Hematopoietic multipotent progenitor cell treated with erythropoietin and hydrocortisone succinate and interleukin-3 and kit ligand, for 6 days (in vitro differentiated cells): ENCODE results near the gene COL6A2.

ENCODE experiments used
- DNase-seq: peaks from one replicate; pipeline ENCODE4 v3.0.0-alpha.2; 2015

Gene COL6A2

DNA sequence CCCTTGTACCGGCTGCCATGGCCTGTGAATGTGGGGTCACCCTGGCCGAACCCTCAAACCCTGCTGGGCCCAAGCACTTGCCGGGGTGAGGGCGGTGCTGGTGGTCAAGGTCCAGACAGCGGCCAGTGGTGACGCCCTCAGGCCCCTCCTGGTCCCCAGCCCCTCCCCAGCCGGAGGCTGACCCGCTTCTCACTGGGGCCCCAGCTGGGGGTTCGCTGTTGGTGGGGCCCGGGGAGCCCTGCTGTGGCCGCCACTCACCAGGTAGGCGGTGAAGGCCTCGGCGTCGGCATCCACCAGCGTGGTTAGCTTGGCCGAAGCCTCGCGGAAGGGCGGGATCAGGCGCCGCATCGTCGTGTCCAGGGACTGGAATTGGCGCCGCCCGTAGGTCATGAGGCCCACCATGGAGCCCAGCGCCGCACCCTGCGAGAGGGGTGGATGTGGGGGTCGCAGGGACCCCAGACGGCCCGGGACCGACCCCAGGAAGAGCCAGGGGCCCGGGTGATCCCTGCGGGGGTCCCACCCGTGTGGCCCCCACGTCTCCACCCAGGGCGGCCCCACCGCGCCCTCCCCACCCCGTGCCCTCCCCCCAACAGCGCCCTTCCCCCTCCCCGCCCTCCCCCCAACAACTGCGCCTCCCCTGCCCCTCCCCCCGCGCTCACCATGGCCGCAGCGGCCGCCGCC is 47.4 kb downstream of the COL6A2 start:
- DNase-seq, result no peak

GRCh38 chr21:46145840-46146691 is 48.2 kb downstream of the COL6A2 start:
- DNase-seq, result no peak

GRCh38 chr21:46146856-46147255 is 48.9 kb downstream of the COL6A2 start:
- DNase-seq, result no peak

- peak; percentile 75 for DNase-seq
Observed at GRCh38 chr21:46147429-46147828, 49.5 kb downstream of the COL6A2 start.

- DNase-seq, result no peak
Observed at GRCh38 chr21:46148106-46148505, 50.2 kb downstream of the COL6A2 start.

GRCh38 chr21:46149205-46149901 is 51.4 kb downstream of the COL6A2 start:
- no peak for DNase-seq

- DNase-seq, result no peak
Observed at GRCh38 chr21:46150073-46150472, 52.2 kb downstream of the COL6A2 start.

GRCh38 chr21:46150491-46151121 is 52.7 kb downstream of the COL6A2 start:
- no peak for DNase-seq

DNA sequence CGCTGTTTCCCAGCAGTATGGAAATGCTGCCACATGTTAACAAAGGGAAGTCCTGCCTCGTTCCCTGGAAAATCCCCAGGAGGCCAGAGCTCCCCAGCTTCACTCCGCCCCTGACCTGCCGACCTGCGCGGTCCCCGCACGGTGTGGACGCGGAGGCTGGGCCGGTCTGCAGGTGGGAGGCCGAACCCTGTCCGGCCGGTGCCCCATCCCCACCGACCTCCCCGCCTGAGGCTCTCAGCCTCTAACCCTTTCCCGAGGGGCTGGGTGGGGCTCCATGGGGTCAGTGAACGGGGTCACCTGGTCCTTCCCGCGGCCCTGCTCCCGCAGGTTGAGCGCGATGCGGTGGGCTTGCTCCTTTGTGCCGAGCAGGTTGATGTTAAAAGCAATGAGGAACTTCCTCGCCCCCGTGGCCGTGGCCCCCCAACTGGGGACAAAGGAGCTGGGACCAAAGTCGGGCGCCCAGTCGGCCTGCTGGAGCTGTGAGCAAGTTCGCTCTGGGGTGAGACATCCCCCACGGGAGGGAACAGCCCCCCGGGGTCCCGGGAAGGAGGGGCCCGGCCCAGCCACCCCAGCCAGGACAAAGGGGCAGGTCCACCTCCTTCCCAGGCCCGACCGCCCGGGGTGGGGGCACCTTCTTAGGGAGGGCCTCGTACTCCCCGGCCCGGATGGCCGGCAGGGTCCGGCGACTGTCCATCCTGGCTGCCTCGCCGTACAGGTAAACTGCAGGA is 53.5 kb downstream of the COL6A2 start:
- no peak for DNase-seq

- DNase-seq, result no peak
Observed at GRCh38 chr21:46151989-46152926, 54.3 kb downstream of the COL6A2 start.

GRCh38 chr21:46152927-46153246 is 55.0 kb downstream of the COL6A2 start:
- DNase-seq, result no peak

DNA sequence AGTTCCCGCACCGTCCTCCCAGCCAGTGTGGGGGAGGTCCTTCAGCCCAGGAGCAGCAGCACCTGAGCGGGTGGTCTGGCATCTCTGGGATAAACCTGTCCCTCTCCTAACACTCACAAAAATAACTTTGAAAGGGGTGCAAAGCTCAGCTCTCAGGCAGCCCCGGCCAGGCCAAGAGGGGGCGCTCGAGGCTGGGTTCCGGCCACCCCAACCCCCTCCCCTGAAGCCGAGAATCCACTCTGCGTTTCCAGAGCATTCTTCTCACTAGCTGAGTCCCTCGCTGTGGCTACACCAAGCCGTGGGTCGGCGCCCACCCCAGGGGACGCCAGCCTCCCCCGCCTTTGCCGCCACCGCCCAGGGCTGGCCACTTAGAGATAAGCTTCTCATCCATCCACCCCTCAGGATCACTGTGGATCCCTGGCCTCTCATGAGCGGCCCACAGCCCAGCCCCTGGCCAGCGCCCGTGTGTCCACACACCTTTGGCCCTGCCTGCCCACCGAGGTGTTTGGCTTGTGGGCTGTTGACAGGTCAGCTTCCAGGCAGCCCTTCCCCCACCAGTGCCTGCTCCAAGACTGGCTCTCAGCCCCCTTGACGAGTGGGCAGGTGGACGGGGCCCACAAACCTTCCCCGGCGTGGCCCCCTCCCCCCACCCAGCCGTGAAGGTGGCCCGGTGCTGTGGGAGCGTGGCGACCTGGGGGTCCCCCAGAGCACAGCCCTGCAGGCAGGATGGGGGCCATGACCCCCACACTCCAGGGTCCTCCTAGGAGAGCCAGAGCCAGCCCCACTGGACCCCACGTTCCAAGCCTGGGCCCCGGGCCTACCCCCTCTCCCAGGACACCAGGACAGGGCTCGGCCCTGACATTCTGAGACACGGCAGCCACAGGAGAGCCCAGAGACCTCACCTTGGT is 55.6 kb downstream of the COL6A2 start:
- DNase-seq, result peak; percentile 78

GRCh38 chr21:46154155-46154954 is 56.4 kb downstream of the COL6A2 start:
- DNase-seq, result no peak

DNA sequence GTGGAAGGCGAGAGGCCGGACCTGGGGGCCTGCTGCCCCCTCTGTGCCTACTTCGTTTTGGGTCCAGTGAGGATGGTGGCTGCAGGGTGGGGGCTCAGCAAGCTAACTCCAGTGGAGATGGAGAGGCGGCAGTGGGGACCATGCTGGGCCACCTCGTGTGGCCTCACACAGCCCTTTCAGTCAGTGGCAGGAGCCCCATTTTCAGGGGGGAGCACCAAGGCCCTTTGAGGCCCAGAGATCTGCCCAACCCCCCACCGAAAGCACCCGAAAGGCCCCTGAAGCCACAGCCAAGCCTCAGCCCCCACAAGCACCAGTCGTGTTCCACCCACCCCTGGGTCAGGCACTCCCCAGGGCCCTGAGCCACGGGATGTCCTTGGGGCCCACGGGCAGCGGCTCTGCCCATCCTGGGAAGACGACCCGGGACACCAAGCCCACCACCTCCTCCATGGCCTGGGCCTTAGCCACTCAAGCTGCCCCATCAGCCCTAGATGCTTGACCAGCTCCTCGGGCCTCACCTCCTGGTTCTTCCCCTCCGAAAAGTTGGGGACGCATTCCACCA is 57.1 kb downstream of the COL6A2 start:
- DNase-seq, result no peak

- DNase-seq, result no peak
Observed at GRCh38 chr21:46155514-46156377, 57.8 kb downstream of the COL6A2 start, which contains the start of gene FTCD. FTCD (minus strand) TSS chr21:46155579; CDS start chr21:46155523, 56 bp downstream.

- DNase-seq, result no peak
Observed at GRCh38 chr21:46156378-46156645, 58.4 kb downstream of the COL6A2 start.

DNA sequence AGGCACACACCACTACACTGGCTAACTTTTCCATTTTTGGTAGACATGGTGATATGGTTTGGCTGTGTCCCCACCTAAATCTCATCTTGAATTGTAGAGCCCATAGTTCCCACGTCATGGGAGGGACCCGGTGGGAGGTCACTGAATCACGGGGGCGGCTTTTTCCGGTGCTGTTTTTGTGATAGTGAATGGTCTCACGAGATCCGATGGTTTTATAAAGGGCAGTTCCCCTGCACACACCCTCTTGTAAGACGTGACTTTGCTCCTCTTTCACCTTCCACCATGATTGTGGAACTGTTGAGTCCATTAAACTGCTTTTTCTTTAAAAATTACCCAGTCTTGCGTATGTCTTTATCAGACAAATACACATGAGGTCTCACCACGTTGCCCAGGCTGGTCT is 58.8 kb downstream of the COL6A2 start:
- no peak for DNase-seq

- DNase-seq, result no peak
Observed at GRCh38 chr21:46157396-46157986, 59.6 kb downstream of the COL6A2 start.
